ENCODE measurements around the gene RNF8. TPM values are rescaled to one million over a fixed set of nuclear protein-coding genes. Genes with fewer than 3 reads are reported as not detected.

Gene RNF8
- total RNA-seq, 2 experiments from 2014 or later, result 19.8 to 21.1 TPM

DNA sequence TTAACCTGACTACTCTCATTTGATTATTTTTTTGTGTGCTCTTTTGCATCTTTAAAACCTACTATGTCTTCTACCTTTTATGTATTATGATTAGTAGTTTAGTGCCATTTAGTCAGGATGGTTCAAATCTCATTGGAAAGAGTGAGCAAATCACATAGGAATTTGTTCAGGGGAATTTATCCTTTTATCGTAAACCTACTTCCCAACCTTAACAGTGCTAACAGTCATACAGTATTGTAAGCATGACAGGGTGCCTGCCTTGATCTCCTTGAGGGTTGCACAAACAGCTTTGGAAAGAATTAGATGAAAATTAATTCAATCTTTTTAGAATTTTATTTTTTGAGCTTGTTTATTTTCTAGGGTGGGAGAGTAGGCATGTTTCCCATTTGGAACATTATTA, 18.3 kb downstream of the RNF8 start:
- POLR2A ChIA-PET, result interaction anchor here (1.0 to 1.3 kb wide), 3 partner anchors 10 to 61 kb away, joined by 3 to 5 read pairs (median 3); partner anchors contain the start of gene CMTR1
- TF ChIP-seq, protein P1, sequence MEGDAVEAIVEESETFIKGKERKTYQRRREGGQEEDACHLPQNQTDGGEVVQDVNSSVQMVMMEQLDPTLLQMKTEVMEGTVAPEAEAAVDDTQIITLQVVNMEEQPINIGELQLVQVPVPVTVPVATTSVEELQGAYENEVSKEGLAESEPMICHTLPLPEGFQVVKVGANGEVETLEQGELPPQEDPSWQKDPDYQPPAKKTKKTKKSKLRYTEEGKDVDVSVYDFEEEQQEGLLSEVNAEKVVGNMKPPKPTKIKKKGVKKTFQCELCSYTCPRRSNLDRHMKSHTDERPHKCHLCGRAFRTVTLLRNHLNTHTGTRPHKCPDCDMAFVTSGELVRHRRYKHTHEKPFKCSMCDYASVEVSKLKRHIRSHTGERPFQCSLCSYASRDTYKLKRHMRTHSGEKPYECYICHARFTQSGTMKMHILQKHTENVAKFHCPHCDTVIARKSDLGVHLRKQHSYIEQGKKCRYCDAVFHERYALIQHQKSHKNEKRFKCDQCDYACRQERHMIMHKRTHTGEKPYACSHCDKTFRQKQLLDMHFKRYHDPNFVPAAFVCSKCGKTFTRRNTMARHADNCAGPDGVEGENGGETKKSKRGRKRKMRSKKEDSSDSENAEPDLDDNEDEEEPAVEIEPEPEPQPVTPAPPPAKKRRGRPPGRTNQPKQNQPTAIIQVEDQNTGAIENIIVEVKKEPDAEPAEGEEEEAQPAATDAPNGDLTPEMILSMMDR (IDR thresholded peaks at IDR 0.05), result no peak
- Mint-ChIP-seq H3K27ac (no peak overlapping the region), H3K9me3 (no peaks in the 10 kb centered on the region), H3K4me1 (ENCODE audit: low read depth) (peaks cover 5% of the 10 kb centered on the region), H3K36me3 (ENCODE audit: low read depth) (peaks cover 14% of the 10 kb centered on the region), H3K4me3 (no peak overlapping the region), H3K27me3 (no peaks in the 10 kb centered on the region)
- DNase-seq (no peak), ATAC-seq (no peak)
- intact Hi-C loops (cut with micrococcal nuclease), result no loop called here
- CTCF ChIA-PET, result interaction anchor here (1.0 to 2.1 kb wide), 3 partner anchors 10 to 11 kb away, joined by 3 to 8 read pairs (median 5); no protein-coding TSS in a partner anchor

DNA sequence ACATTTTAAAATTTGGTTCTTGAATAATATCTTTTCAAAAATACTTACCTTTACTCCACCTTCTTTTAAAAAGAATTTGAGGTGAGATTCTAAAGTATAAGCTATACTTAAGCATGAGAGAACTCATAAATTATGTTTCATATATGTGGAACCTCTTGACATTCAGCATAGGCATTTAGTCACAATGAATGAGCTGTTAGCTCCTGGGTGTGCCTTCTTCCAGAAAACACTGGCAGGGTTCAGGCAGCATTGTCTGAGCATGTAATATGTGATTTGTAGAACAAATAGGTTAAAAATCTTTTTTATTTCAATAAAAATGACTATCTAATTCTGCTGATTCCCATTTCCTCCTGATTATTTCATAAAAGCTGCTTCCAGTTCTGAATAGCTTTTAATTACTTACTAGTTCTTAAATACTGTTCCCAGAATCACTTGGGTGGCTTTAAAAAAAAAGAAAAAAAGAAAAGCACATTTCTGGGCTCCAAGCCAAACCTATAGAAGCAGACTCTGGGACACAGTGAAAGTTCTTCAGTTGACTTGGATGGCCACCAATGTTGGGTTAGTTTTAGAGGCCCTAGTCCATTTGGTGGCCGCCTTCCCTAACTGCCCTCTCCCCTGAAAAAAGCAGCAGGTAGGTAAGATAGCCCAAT, 20.2 kb downstream of the RNF8 start:
- no peak for ATAC-seq
- CTCF ChIA-PET, result interaction anchor here (2.1 kb wide), 1 partner anchor 9 kb away, joined by 7 read pairs; no protein-coding TSS in a partner anchor
- intact Hi-C loops (cut with micrococcal nuclease), result no loop called here
- H3K4me1 Mint-ChIP-seq (ENCODE audit: low read depth), result peaks cover 6% of the 10 kb centered on the region
- H3K4me3 Mint-ChIP-seq, result no peak overlapping the region
- TF ChIP-seq, protein P1 (IDR thresholded peaks at IDR 0.05), result no peak
- peaks cover 20% of the 10 kb centered on the region for H3K36me3 Mint-ChIP-seq (ENCODE audit: low read depth)
- no peaks in the 10 kb centered on the region for H3K27me3 Mint-ChIP-seq
- no peak for DNase-seq
- no peaks in the 10 kb centered on the region for H3K9me3 Mint-ChIP-seq
- H3K27ac Mint-ChIP-seq, result no peak overlapping the region
- POLR2A ChIA-PET, result interaction anchor here (0.6 kb wide), 1 partner anchor 62 kb away, joined by 3 read pairs; no protein-coding TSS in a partner anchor

DNA sequence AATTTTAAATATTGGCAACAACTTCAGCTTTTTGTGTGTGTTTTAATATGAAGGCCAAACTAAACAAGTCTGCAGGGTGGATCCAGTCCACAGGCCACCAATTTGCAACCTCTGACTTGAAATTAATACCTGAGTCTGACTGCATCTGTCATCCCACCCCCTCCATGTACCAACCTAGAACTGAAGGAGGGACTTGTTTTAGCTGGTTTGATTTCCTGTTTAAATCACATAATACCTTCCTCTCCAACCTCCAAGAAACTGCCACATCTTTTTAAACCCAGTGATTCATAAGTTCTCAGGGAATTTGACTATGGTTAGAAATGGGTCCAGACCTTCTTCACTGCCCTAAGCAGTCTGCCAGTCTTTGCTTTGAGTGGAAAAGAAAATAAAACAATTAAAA, 21.6 kb downstream of the RNF8 start:
- TF ChIP-seq, protein P1 (IDR thresholded peaks at IDR 0.05), result no peak
- ChIA-PET CTCF (interaction anchor here (1.0 kb wide), 1 partner anchor 26 kb away, joined by 3 read pairs; no protein-coding TSS in a partner anchor), POLR2A (no interaction called here)
- peaks cover 2% of the 10 kb centered on the region for H3K4me1 Mint-ChIP-seq (ENCODE audit: low read depth)
- H3K4me3 Mint-ChIP-seq, result no peak overlapping the region
- intact Hi-C loops (cut with micrococcal nuclease), result no loop called here
- ATAC-seq (no peak), DNase-seq (no peak)
- H3K36me3 Mint-ChIP-seq (ENCODE audit: low read depth), result peaks cover 19% of the 10 kb centered on the region
- no peaks in the 10 kb centered on the region for H3K27me3 Mint-ChIP-seq
- H3K27ac Mint-ChIP-seq, result no peak overlapping the region
- H3K9me3 Mint-ChIP-seq, result no peaks in the 10 kb centered on the region

DNA sequence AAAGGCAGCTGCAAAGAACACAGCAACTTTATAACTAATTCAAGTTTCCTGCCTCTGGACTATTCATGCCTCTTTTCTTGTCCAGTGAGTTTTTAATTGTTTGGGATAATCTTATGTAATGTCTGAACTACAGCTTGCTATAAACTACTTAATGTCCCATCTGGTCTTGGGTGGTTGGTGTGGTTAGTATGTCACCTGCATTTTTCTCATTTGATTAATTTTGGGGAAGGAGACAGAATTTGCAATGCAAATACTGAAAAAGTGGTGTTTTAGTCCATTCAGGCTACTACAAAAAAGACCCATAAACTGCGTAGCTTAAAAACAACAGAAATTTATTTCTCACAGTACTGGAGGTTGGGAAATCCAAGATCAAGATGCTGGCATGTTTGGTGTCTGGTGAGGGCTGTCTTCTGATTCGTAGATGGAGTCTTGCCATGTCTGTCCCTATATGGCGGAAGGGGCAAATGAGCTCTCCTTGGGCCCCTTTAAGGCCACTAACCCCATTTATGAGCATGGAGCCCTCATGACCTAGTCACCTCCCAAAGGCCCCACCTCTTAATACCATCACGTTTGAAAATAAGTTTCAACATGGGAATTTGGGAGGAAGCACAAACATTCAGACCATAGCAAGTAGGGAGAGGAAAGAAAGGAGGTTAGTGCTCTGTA, 22.4 kb downstream of the RNF8 start:
- ATAC-seq, result no peak
- no peaks in the 10 kb centered on the region for H3K27me3 Mint-ChIP-seq

More for the DNA sequence above, 22.4 kb downstream of the RNF8 start:
- DNase-seq, result no peak
- no peaks in the 10 kb centered on the region for H3K9me3 Mint-ChIP-seq
- POLR2A ChIA-PET, result interaction anchor here (1.2 kb wide), 1 partner anchor 112 kb away, joined by 3 read pairs; no protein-coding TSS in a partner anchor
- no peak overlapping the region for H3K27ac Mint-ChIP-seq
- intact Hi-C loops (cut with micrococcal nuclease), result no loop called here
- TF ChIP-seq, protein P1 (IDR thresholded peaks at IDR 0.05), result no peak
- CTCF ChIA-PET, result interaction anchor here (1.0 to 1.2 kb wide), 2 partner anchors 11 to 27 kb away, joined by 3 to 4 read pairs; no protein-coding TSS in a partner anchor
- peaks cover 22% of the 10 kb centered on the region for H3K36me3 Mint-ChIP-seq (ENCODE audit: low read depth)
- H3K4me1 Mint-ChIP-seq (ENCODE audit: low read depth), result peaks cover 2% of the 10 kb centered on the region
- H3K4me3 Mint-ChIP-seq, result no peak overlapping the region

Data from activated CD8-positive, alpha-beta T cell treated with anti-CD3 and anti-CD28 coated beads for 36 hours (primary cell).